H1 (cell line): ENCODE data around the gene ANKFY1.

Experiments
- CREB1 ChIP-seq: IDR thresholded peaks from 2 replicates; pipeline ENCODE4 v1.6.1; 2012; ENCODE audit warnings: inconsistent platforms
- EP300 ChIP-seq, 2 experiments: IDR thresholded peaks; 1 replicate in 1 of 2; 2 replicates in 1 of 2; pipeline ENCODE4 v1.6.1; 2011 to 2012; ENCODE audit warnings: low read depth in 2 of 2, low read length in 2 of 2, mild to moderate bottlenecking in 2 of 2, borderline replicate concordance in 1 of 2, inconsistent platforms in 1 of 2, moderate library complexity in 1 of 2
- EZH2 ChIP-seq: fragments of 200-600 bp; sonication (generic); IDR thresholded peaks from 2 replicates; pipeline ENCODE4 v1.7.1; 2012; ENCODE audit warnings: low read depth, mild to moderate bottlenecking, moderate library complexity, low read length, inconsistent platforms; ENCODE audit not compliant: severe bottlenecking
- POLR2A ChIP-seq, 2 experiments: IDR thresholded peaks; 1 replicate in 1 of 2; 2 replicates in 1 of 2; pipeline ENCODE4 v1.6.1; 2011; ENCODE audit warnings: low read depth in 2 of 2, low read length in 2 of 2, mild to moderate bottlenecking in 2 of 2; ENCODE audit errors: control extremely low read depth in 1 of 2
- RAD21 ChIP-seq, 2 experiments: IDR thresholded peaks in 1 of 2; conservative IDR thresholded peaks in 1 of 2; 2 replicates each; pipeline ENCODE4 v1.6.1; 2011; ENCODE audit warnings: low read depth in 2 of 2, low read length in 2 of 2, improper control_type of control experiment in 1 of 2, inconsistent platforms in 1 of 2, mild to moderate bottlenecking in 1 of 2, moderate library complexity in 1 of 2
- RFX5 ChIP-seq: IDR thresholded peaks from 2 replicates; pipeline ENCODE4 v1.6.1; 2011; ENCODE audit warnings: low read depth, low read length, improper control_type of control experiment, borderline replicate concordance
- SRF ChIP-seq: IDR thresholded peaks from 2 replicates; pipeline ENCODE4 v1.6.1; 2011; ENCODE audit warnings: mild to moderate bottlenecking, low read depth, low read length, moderate library complexity
- TBP ChIP-seq: IDR thresholded peaks from 2 replicates; pipeline ENCODE4 v1.6.1; 2011; ENCODE audit warnings: low read depth, low read length, improper control_type of control experiment
- TF ChIP-seq, protein P1 (sequence below), 3 experiments: IDR thresholded peaks; 1 replicate in 2 of 3; 2 replicates in 1 of 3; pipeline versions ENCODE4 v1.5.1 to v1.6.1; 2011; ENCODE audit warnings: low read length in 3 of 3, mild to moderate bottlenecking in 3 of 3, inconsistent platforms in 2 of 3, low read depth in 1 of 3, moderate library complexity in 1 of 3; ENCODE audit not compliant: insufficient read depth in 1 of 3; ENCODE audit errors: control extremely low read depth in 1 of 3
- TF ChIP-seq, protein P2 (sequence below): IDR thresholded peaks from 2 replicates; pipeline ENCODE4 v1.6.1; 2012; ENCODE audit warnings: inconsistent platforms

DNA sequence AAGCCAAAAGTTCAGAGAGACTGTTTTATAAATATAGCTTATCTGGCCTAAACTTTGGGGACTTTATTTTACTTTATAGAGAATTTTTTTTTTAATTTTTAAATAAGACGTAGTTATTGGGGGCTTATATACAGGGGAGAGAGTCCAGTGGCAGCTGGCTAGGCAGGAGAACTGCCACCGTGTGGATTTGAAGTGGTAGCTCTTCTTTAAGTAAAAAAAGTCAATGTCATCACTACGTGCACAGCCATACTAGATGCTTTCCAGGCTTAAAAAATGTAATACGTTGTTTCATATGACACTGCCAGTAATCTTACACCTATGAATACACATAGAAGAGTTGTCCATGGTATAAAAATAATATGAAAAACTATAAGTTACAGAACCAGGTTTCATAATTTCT lies 31.9 kb upstream of the ANKFY1 start:
- TF ChIP-seq EP300 (IDR thresholded peaks at IDR 0.05; ENCODE audit: borderline replicate concordance in 1 of 2, low read depth in 2 of 2, low read length in 2 of 2) (no peak), POLR2A (IDR thresholded peaks at IDR 0.05; ENCODE audit: control extremely low read depth in 1 of 2, low read depth in 2 of 2, low read length in 2 of 2) (no peak), SRF (no peak), TBP (no peak), CREB1 (no peak), RAD21 (IDR thresholded peaks at IDR 0.05 in 1 of 2, conservative IDR thresholded peaks at IDR 0.05 in 1 of 2; ENCODE audit: low read depth in 2 of 2, low read length in 2 of 2) (no peak), EZH2 (no peak), RFX5 (no peak)
- TF ChIP-seq, protein P1, sequence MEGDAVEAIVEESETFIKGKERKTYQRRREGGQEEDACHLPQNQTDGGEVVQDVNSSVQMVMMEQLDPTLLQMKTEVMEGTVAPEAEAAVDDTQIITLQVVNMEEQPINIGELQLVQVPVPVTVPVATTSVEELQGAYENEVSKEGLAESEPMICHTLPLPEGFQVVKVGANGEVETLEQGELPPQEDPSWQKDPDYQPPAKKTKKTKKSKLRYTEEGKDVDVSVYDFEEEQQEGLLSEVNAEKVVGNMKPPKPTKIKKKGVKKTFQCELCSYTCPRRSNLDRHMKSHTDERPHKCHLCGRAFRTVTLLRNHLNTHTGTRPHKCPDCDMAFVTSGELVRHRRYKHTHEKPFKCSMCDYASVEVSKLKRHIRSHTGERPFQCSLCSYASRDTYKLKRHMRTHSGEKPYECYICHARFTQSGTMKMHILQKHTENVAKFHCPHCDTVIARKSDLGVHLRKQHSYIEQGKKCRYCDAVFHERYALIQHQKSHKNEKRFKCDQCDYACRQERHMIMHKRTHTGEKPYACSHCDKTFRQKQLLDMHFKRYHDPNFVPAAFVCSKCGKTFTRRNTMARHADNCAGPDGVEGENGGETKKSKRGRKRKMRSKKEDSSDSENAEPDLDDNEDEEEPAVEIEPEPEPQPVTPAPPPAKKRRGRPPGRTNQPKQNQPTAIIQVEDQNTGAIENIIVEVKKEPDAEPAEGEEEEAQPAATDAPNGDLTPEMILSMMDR (IDR thresholded peaks at IDR 0.05; ENCODE audit: control extremely low read depth in 1 of 3, insufficient read depth in 1 of 3, low read depth in 1 of 3, low read length in 3 of 3), result no peak
- TF ChIP-seq, protein P2, sequence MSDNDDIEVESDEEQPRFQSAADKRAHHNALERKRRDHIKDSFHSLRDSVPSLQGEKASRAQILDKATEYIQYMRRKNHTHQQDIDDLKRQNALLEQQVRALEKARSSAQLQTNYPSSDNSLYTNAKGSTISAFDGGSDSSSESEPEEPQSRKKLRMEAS, result no peak
